Chondrocyte (in vitro differentiated cells): ENCODE results near the gene MSANTD4. TPM values are rescaled to one million over a fixed set of nuclear protein-coding genes. Genes with fewer than 3 reads are reported as not detected.

Experiments used
- DNase-seq: peaks from one replicate; pipeline ENCODE4 v3.0.0; 2021; ENCODE audit warnings: mixed read lengths, low spot score
- H3K27ac Mint-ChIP-seq: one replicate; pipeline ENCODE4 v1.8.0; 2021; ENCODE audit warnings: mild to moderate bottlenecking, moderate library complexity, mixed read lengths; ENCODE audit not compliant: unreplicated experiment
- H3K27me3 Mint-ChIP-seq: 2 replicates; pipeline ENCODE4 v1.8.0; 2021; ENCODE audit warnings: low read depth, mixed read lengths
- H3K36me3 Mint-ChIP-seq: 2 replicates; pipeline ENCODE4 v1.8.0; 2021; ENCODE audit warnings: low read depth, mixed read lengths
- H3K4me1 Mint-ChIP-seq: 2 replicates; pipeline ENCODE4 v1.8.0; 2021; ENCODE audit warnings: low read depth, mild to moderate bottlenecking, mixed read lengths
- H3K4me3 Mint-ChIP-seq: one replicate; pipeline ENCODE4 v1.8.0; 2021; ENCODE audit warnings: mild to moderate bottlenecking, moderate library complexity, mixed read lengths; ENCODE audit not compliant: unreplicated experiment
- H3K9me3 Mint-ChIP-seq: 2 replicates; pipeline ENCODE4 v1.8.0; 2021; ENCODE audit warnings: low read depth, mixed read lengths
- total RNA-seq: library from RNA; stranded (reverse); gene quantifications from 3 replicates; pipeline ENCODE4 v1.2.1, GENCODE V29; 2021
- TF ChIP-seq, protein P1 (sequence below): fragments of 200-600 bp; sonication (generic); IDR thresholded peaks from 2 replicates; pipeline ENCODE4 v1.5.0; 2021; ENCODE audit warnings: antibody characterized with exemption, mild to moderate bottlenecking, moderate library complexity

Gene MSANTD4
- total RNA-seq, 1 donor from 2014 or later = 18.2 TPM

DNA sequence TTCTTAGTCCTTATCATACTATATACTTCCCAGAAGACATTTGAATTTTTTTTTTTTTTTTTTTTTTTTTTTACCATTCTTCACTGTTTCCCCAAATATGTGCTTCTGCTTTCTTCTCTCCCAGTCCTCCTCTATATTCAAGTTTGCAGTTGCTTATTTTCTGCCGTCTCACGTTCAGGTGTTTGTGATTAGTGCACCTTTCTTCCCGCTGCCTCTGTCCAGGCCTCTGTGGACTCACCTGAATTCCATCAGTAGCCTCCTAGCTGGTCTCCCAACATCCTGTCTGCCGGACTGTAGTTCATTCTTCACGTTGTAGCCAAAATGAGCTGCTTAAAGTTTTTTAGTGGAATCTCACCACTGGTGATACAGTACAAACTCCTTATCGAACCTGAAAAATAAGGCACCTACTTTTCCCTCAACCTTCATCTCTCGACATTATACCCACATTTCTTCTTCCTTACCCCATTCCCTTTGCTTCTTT lies 795 bp upstream of the MSANTD4 start:
- Mint-ChIP-seq H3K36me3 (peaks cover 3% of the 10 kb centered on the region), H3K4me1 (peaks cover 38% of the 10 kb centered on the region), H3K9me3 (no peaks in the 10 kb centered on the region), H3K27me3 (peaks cover 5% of the 10 kb centered on the region), H3K27ac (peak overlapping the region; percentile 93), H3K4me3 (peak overlapping the region; percentile 93)
- TF ChIP-seq, protein P1, sequence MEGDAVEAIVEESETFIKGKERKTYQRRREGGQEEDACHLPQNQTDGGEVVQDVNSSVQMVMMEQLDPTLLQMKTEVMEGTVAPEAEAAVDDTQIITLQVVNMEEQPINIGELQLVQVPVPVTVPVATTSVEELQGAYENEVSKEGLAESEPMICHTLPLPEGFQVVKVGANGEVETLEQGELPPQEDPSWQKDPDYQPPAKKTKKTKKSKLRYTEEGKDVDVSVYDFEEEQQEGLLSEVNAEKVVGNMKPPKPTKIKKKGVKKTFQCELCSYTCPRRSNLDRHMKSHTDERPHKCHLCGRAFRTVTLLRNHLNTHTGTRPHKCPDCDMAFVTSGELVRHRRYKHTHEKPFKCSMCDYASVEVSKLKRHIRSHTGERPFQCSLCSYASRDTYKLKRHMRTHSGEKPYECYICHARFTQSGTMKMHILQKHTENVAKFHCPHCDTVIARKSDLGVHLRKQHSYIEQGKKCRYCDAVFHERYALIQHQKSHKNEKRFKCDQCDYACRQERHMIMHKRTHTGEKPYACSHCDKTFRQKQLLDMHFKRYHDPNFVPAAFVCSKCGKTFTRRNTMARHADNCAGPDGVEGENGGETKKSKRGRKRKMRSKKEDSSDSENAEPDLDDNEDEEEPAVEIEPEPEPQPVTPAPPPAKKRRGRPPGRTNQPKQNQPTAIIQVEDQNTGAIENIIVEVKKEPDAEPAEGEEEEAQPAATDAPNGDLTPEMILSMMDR = no peak
- DNase-seq = no peak

DNA sequence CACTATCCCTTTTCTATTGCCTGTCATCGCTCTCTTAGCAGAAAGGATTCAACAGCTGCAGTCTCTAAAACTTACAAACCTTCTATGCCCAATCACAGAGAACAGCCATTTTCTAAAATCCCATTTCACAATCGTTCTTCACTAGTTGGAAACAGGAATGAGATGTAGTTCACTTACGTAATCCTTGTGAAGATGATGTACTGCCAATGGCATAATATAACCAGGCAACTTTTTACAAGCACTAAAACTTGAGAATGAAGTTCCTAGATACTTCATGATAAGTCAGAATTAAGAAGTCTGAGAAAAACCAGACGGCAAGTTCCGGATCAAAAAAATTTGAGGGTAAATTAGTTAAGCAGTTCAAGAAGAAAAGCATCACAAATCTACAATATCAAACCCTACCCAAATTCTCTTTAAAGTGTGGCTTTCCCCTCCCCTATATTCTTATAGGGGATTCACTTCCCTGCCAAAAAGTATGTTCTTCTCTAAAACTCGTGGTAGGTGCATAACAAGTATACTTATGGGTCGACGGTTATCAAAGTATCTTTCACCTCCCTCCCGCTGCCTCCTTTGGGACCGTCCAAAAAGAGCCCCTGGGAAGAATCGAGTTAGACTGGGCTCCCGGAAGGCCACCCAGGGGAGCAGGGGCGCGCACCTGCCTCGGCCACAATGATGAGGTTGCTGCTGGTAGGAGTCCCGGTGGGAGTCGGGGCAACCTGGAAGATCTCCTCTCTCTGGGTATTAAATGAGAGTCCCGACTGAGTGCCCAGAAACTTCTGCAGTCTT lies 666 bp downstream of the MSANTD4 start:
- TF ChIP-seq, protein P1 = no peak
- peak overlapping the region; percentile 93 for H3K27ac Mint-ChIP-seq
- peaks cover 4% of the 10 kb centered on the region for H3K36me3 Mint-ChIP-seq
- no peaks in the 10 kb centered on the region for H3K9me3 Mint-ChIP-seq
- peaks cover 5% of the 10 kb centered on the region for H3K27me3 Mint-ChIP-seq
- peaks cover 42% of the 10 kb centered on the region for H3K4me1 Mint-ChIP-seq
- no peak for DNase-seq
- peak overlapping the region; percentile 93 for H3K4me3 Mint-ChIP-seq

DNA sequence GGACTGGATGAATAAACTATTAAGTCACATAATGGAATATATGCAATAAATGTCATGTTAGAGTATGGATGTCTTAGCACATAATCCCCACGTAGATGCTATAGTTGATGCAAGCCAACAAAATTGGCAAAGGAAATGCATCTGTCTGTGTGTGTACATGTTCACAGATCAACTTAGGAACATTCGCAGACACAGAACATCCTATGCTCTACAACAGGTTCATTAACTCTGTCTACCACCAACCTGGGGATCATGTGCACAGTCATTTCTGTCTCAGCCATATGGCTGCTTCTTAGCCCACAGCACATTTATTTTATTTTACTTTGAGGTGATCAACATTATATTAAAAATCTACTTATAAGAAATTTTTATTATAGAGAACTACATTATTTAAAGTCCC lies 4.9 kb downstream of the MSANTD4 start:
- Mint-ChIP-seq H3K9me3 (no peaks in the 10 kb centered on the region), H3K4me3 (no peak overlapping the region), H3K27ac (no peak overlapping the region), H3K4me1 (peaks cover 47% of the 10 kb centered on the region), H3K27me3 (no peaks in the 10 kb centered on the region), H3K36me3 (peaks cover 4% of the 10 kb centered on the region)
- no peak for DNase-seq
- TF ChIP-seq, protein P1 = no peak

DNA sequence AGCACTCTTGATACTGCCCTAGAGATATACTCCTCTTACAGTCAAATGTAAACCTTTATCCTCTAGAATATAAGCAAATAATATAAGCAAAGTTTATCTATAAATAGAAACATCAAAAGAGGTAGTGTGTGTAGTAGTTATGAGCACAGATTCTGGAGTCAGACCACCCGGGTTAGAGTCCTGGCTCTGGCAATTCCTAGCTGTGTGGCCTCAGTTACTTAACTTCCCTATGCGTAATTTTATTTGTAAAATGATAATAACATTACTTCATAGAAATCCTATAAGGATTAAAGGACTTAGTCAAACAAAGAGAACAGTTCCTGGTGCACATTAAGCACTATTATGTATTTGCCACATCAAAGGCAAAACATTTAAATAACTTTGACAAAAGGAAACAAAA lies 7.0 kb downstream of the MSANTD4 start:
- H3K27me3 Mint-ChIP-seq = no peaks in the 10 kb centered on the region
- TF ChIP-seq, protein P1 = no peak
- peaks cover 12% of the 10 kb centered on the region for H3K36me3 Mint-ChIP-seq
- peaks cover 46% of the 10 kb centered on the region for H3K4me1 Mint-ChIP-seq
- no peak overlapping the region for H3K4me3 Mint-ChIP-seq
- no peak overlapping the region for H3K27ac Mint-ChIP-seq
- no peaks in the 10 kb centered on the region for H3K9me3 Mint-ChIP-seq
- DNase-seq = no peak

DNA sequence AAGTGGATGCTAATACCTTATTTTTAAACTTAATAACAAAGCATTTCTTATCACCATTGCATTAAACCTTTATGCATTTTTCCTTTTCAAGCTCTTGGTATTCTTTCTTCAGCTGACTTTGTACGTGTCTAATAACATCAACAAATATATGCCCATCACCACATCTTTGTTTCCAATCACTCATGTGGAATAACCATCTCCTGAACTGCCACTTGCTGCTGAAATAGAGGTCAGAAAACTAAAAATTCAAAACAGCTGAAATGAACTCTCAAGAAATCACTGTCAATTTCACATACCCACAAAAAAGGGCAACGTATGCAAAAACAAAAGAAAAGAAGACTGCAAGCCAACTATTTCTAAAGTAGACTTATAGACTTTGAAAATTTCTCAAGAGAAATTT lies 7.4 kb downstream of the MSANTD4 start:
- Mint-ChIP-seq H3K27me3 (no peaks in the 10 kb centered on the region), H3K4me1 (peaks cover 42% of the 10 kb centered on the region), H3K4me3 (no peak overlapping the region), H3K36me3 (peaks cover 17% of the 10 kb centered on the region), H3K9me3 (no peaks in the 10 kb centered on the region), H3K27ac (no peak overlapping the region)
- no peak for DNase-seq
- TF ChIP-seq, protein P1 = no peak
